Adrenal gland (tissue), 12 donors: Measurements from ENCODE around the gene REEP3. TPM values are rescaled to one million over a fixed set of nuclear protein-coding genes. Genes with fewer than 3 reads are reported as not detected.

Source experiments
- DNase-seq, 7 donors: peaks; one replicate each; pipeline ENCODE4 v3.0.0-alpha.2; 2019 to 2020
- H3K27ac ChIP-seq, 5 donors: fragments of 200-600 bp; sonication (generic) in 4 of 5; 1 replicate in 3 of 5; 2 replicates in 2 of 5; pipeline versions ENCODE4 v1.5.1 to v1.8.0; 2016 to 2020; ENCODE audit warnings: mild to moderate bottlenecking in 1 of 5
- H3K27me3 ChIP-seq: fragments of 200-600 bp; 2 replicates; pipeline ENCODE4 v1.8.0; 2021
- H3K36me3 ChIP-seq, 2 donors: fragments of 200-600 bp; replicated peaks in 1 of 2; 1 replicate in 1 of 2; 2 replicates in 1 of 2; pipeline versions ENCODE4 v1.5.1 to v1.8.0; 2018 to 2022
- H3K4me1 ChIP-seq, 2 donors: fragments of 200-600 bp; replicated peaks in 1 of 2; 1 replicate in 1 of 2; 2 replicates in 1 of 2; pipeline versions ENCODE4 v1.5.1 to v1.8.0; 2018 to 2021
- H3K4me3 ChIP-seq, 4 donors: fragments of 200-600 bp; sonication (generic) in 3 of 4; one replicate each; pipeline ENCODE4 v1.5.1; 2016 to 2018
- H3K9me3 ChIP-seq, 3 donors: fragments of 200-600 bp; sonication (generic) in 1 of 3; replicated peaks in 1 of 3; 1 replicate in 2 of 3; 2 replicates in 1 of 3; pipeline versions ENCODE4 v1.5.1 to v1.8.0; 2016 to 2021
- CTCF ChIP-seq, 6 experiments: fragments of 450-650 bp in 4 of 6; fragments of 200-600 bp in 2 of 6; sonication (generic) in 1 of 6; IDR thresholded peaks; 1 replicate in 5 of 6; 2 replicates in 1 of 6; pipeline versions ENCODE4 v1.5.1 to v1.8.0; 2016 to 2021; ENCODE audit warnings: antibody characterized with exemption in 6 of 6, mild to moderate bottlenecking in 2 of 6, moderate library complexity in 1 of 6
- POLR2A ChIP-seq, 2 donors: fragments of 450-650 bp; IDR thresholded peaks; one replicate each; pipeline ENCODE4 v1.6.1; 2017; ENCODE audit warnings: antibody characterized with exemption in 2 of 2, mild to moderate bottlenecking in 2 of 2, moderate library complexity in 1 of 2
- WGBS, 4 donors: extraction: QIAGEN DNeasy Blood & Tissue Kit in 2 of 4; methylation state at CpG; one replicate each; pipeline versions ENCODE4 v1.1.5 to v1.1.7; 2013 to 2017; 5-methylcytosine and 5-hydroxymethylcytosine counted together
- intact Hi-C, 2 donors: fragments of 100-400 bp; cut with DNase I; formaldehyde crosslinking; loops; one replicate each; pipeline versions ENCODE4 v1.14.1 to v1.15.0; 2022 to 2023
- polyA plus RNA-seq, 3 donors: library from polyadenylated mRNA; stranded (reverse); fragments of 200-250 nt in 2 of 3; fragments of 350-450 nt in 1 of 3; fragmentation: Illumina TruSeq in 1 of 3; extraction: RNeasy Lipid Tissue Mini Kit (QIAGEN cat#74804) in 1 of 3; gene quantifications; one replicate each; pipeline ENCODE4 v1.2.3, GENCODE V29; 2013 to 2014
- total RNA-seq, 9 donors: library from RNA; depleted of rRNA in 4 of 9; stranded (reverse); fragments of >200 nt in 4 of 9; fragments of 120-200 nt in 1 of 9; fragmentation: NEBNext Ultra II Directional in 1 of 9; extraction: Animal tissue kit (Norgen Biotek cat#: 25700) in 1 of 9; gene quantifications; one replicate each; pipeline versions ENCODE4 v1.1.0 to v1.2.4, GENCODE V29; 2013 to 2023
- donor health status: healthy with polysubstance abuse.
- donor health status: Bipolar disorder and iron deficiency.
- donor health status: DM: yes; HTN: yes; CAD: no.
- donor health status: DM: no; HTN: no; CAD: no.
- donor health status: DM: no; HTN: no; CAD: no.
- donor health status: DM: yes; HTN: yes; CAD: no.

The REEP3 gene
- total and polyA plus RNA-seq, 12 donors = 5.1 to 79.8 (median 48.1) TPM

- intact Hi-C loops = loop anchor here in 1 of 2 donors (10.0 kb wide), 1 partner anchor 176 kb away; no protein-coding TSS in a partner anchor
- H3K4me1 ChIP-seq = peaks cover 17 to 68% of the 10 kb centered on the region in 2 donors
Observed at GRCh38 chr10:63518690-63519288, 2.4 kb upstream of the REEP3 start.

GRCh38 chr10:63521416-63522276, 445 bp downstream of the REEP3 start:
- H3K4me3 ChIP-seq = peak overlapping the region in 3 of 4 donors; percentile 23 to 92 (median 65)
- 0% methylated on average over 8 to 101 of the region's 102 CpGs for WGBS, 4 donors
- peak; percentile 71 to 84 (median 73) for DNase-seq

More at GRCh38 chr10:63518690-63519288, 2.4 kb upstream of the REEP3 start:
- no peaks in the 10 kb centered on the region for H3K9me3 ChIP-seq
- no peak for DNase-seq
- no peak overlapping the region for H3K27ac ChIP-seq
- no peak for TF ChIP-seq CTCF (IDR thresholded peaks at IDR 0.05)
- no peak for TF ChIP-seq POLR2A (IDR thresholded peaks at IDR 0.05)
- H3K4me3 ChIP-seq = no peak overlapping the region
- no peaks in the 10 kb centered on the region for H3K27me3 ChIP-seq
- whole genome bisulfite sequencing, 4 donors = 93 to 98% (median 95%) methylated on average over 6 of the region's 6 CpGs
- H3K36me3 ChIP-seq = no peaks in the 10 kb centered on the region

GRCh38 chr10:63522277-63522687, 1.1 kb downstream of the REEP3 start:
- TF ChIP-seq CTCF (IDR thresholded peaks at IDR 0.05) (no peak), POLR2A (IDR thresholded peaks at IDR 0.05) (no peak)
- no peaks in the 10 kb centered on the region for H3K9me3 ChIP-seq
- H3K27me3 ChIP-seq = no peaks in the 10 kb centered on the region
- WGBS, 4 donors = 1 to 3% (median 2%) methylated on average over 3 of the region's 3 CpGs
- peak overlapping the region; percentile 70 to 99 (median 94) for H3K27ac ChIP-seq
- H3K4me1 ChIP-seq = peaks cover 17 to 47% of the 10 kb centered on the region in 2 donors
- DNase-seq = no peak
- H3K36me3 ChIP-seq = no peaks in the 10 kb centered on the region
- peak overlapping the region in 3 of 4 donors; percentile 23 to 92 (median 65) for H3K4me3 ChIP-seq
- intact Hi-C loops = no loop called here

More at GRCh38 chr10:63521416-63522276, 445 bp downstream of the REEP3 start:
- intact Hi-C loops = no loop called here
- H3K27me3 ChIP-seq = no peaks in the 10 kb centered on the region
- no peaks in the 10 kb centered on the region for H3K36me3 ChIP-seq
- H3K9me3 ChIP-seq = no peaks in the 10 kb centered on the region
- peaks cover 17 to 53% of the 10 kb centered on the region in 2 donors for H3K4me1 ChIP-seq
- peak; percentile 82 for TF ChIP-seq POLR2A (IDR thresholded peaks at IDR 0.05)
- peak in 1 of 6 experiments; percentile 11 for TF ChIP-seq CTCF (IDR thresholded peaks at IDR 0.05)
- H3K27ac ChIP-seq = peak overlapping the region; percentile 70 to 99 (median 94)

- Histone ChIP-seq H3K36me3 (no peaks in the 10 kb centered on the region), H3K4me3 (no peak overlapping the region), H3K4me1 (peaks cover 17 to 43% of the 10 kb centered on the region in 2 donors), H3K27me3 (no peaks in the 10 kb centered on the region), H3K27ac (peak overlapping the region in 3 of 5 donors; percentile 18 to 97 (median 19)), H3K9me3 (no peaks in the 10 kb centered on the region)
- intact Hi-C loops = no loop called here
- WGBS, 4 donors = 78 to 91% (median 82%) methylated on average over 2 of the region's 2 CpGs
- TF ChIP-seq POLR2A (IDR thresholded peaks at IDR 0.05) (no peak), CTCF (IDR thresholded peaks at IDR 0.05) (no peak)
- no peak for DNase-seq
Observed at GRCh38 chr10:63522995-63523394, 1.8 kb downstream of the REEP3 start.
